GM19023 (cell line): ENCODE data around the gene KCNG4.
"Not testable (repeated sequence)": the region's sequence is repeated elsewhere in the genome, so short reads cannot be mapped to it uniquely, and the experiment has no call there.

ENCODE experiments used
- ATAC-seq: cut with Tn5 transposase; IDR thresholded peaks from one replicate; pipeline ENCODE4 v1.9.1; 2021; ENCODE audit warnings: mild to moderate bottlenecking, moderate library complexity; ENCODE audit not compliant: unreplicated experiment

Gene KCNG4

GRCh38 chr16:84209989-84210388 lies 29.8 kb downstream of the KCNG4 start:
- no peak for ATAC-seq

- ATAC-seq = no peak
Observed at GRCh38 chr16:84207879-84208278, 31.9 kb downstream of the KCNG4 start.

GRCh38 chr16:84207251-84207650 lies 32.6 kb downstream of the KCNG4 start:
- ATAC-seq = no peak

- no peak for ATAC-seq
Observed at GRCh38 chr16:84205976-84206691, 33.7 kb downstream of the KCNG4 start.

GRCh38 chr16:84205123-84205522 lies 34.7 kb downstream of the KCNG4 start:
- not testable (repeated sequence) for ATAC-seq

- not testable (repeated sequence) for ATAC-seq
Observed at GRCh38 chr16:84204551-84204950, 35.3 kb downstream of the KCNG4 start.

- no peak for ATAC-seq
Observed at GRCh38 chr16:84199861-84200260, 40.0 kb downstream of the KCNG4 start.

GRCh38 chr16:84199097-84199496 lies 40.7 kb downstream of the KCNG4 start:
- no peak for ATAC-seq

GRCh38 chr16:84198401-84198800 lies 41.4 kb downstream of the KCNG4 start:
- ATAC-seq = no peak

GRCh38 chr16:84197466-84198128 lies 42.2 kb downstream of the KCNG4 start:
- no peak for ATAC-seq

GRCh38 chr16:84196727-84197394 lies 43.0 kb downstream of the KCNG4 start:
- no peak for ATAC-seq

- no peak for ATAC-seq
Observed at GRCh38 chr16:84196101-84196500, 43.7 kb downstream of the KCNG4 start.

- ATAC-seq = no peak
Observed at GRCh38 chr16:84195201-84196093, 44.4 kb downstream of the KCNG4 start.

GRCh38 chr16:84194470-84195200 lies 45.2 kb downstream of the KCNG4 start:
- no peak for ATAC-seq

- no peak for ATAC-seq
Observed at GRCh38 chr16:84194018-84194417, 45.8 kb downstream of the KCNG4 start.

- ATAC-seq = no peak
Observed at GRCh38 chr16:84193480-84193879, 46.3 kb downstream of the KCNG4 start.

- ATAC-seq = no peak
Observed at GRCh38 chr16:84191466-84191865, 48.3 kb downstream of the KCNG4 start.

- no peak for ATAC-seq
Observed at GRCh38 chr16:84190731-84191388, 49.0 kb downstream of the KCNG4 start, which contains the start of gene ADAD2. Gene ADAD2 (plus strand): TSS chr16:84191157. CDS start chr16:84191231, 74 bp downstream.

GRCh38 chr16:84186685-84187437 lies 53.0 kb downstream of the KCNG4 start, which contains the start of gene TAF1C:
Gene TAF1C (minus strand): TSS chr16:84187057. CDS start chr16:84184988, 2,069 bp downstream.
- peak; percentile 96 for ATAC-seq
